NT2/D1 (cell line): ENCODE measurements around the gene SEC14L2.

ENCODE experiments used
- SUZ12 ChIP-seq: IDR thresholded peaks from 2 replicates; pipeline ENCODE4 v1.6.1; 2011; ENCODE audit not compliant: insufficient read length, insufficient read depth; ENCODE audit errors: extremely low read depth
- YY1 ChIP-seq: IDR thresholded peaks from 2 replicates; pipeline ENCODE4 v1.6.1; 2011; ENCODE audit not compliant: insufficient read length, insufficient read depth

DNA sequence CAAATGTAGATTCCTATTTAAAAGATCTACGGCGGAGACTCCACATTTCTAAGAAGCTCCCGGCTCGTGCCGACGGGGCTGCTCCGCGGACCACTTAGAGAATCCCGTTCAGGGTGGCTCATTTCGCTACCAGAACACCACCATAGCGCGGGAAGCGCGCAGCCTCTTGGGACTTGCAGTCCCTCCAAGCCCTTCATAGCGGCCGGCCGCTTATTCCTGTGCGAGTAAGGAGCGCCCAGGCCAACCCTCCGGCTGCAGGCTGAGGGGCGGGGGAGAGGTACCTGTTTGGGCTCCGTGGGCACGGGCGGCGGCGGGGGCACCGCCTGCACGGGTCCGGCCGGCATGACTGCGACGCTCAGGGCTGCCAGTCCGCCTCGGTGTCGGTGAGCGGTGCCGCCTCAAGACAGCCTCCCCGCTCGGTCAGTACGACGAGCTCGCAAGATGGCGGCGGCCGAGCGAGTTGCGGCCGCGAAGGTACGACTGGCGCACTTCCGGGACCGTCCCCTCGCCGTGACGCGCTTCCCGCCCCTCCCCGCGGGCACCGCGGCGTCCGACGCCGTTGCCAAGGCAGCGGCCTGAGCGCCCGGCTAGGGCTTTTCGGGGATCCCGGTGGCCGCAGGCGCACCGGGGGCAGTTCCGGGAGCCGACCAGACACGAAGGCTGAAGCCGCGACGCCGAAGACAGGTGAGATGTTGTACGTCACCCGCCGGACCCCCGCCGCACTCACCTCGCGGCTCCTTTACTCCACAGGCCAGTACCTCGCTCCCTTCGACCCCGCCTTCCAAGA lies 40.2 kb upstream of the SEC14L2 start, which contains the start of the genes CCDC157 and SF3A1:
- TF ChIP-seq YY1, result peak; percentile 85
- TF ChIP-seq SUZ12, result no peak
